Activated CD4-positive, alpha-beta memory T cell treated with anti-CD3 and anti-CD28 coated beads for 36 hours (primary cell): ENCODE results near the gene SMG6. TPM values are rescaled to one million over a fixed set of nuclear protein-coding genes. Genes with fewer than 3 reads are reported as not detected.

Experiments
- CTCF ChIA-PET: fragments of 350-600 bp; sonication (Branson Sonifier 250); formaldehyde crosslinking; loops from one replicate; lab custom pipeline; 2021; ENCODE audit warnings: antibody characterized with exemption, inconsistent platforms; lab: Charles Lee
- POLR2A ChIA-PET: fragments of 350-600 bp; sonication (Branson Sonifier 250); formaldehyde crosslinking; loops from one replicate; lab custom pipeline; 2021; ENCODE audit warnings: antibody characterized with exemption; lab: Charles Lee
- DNase-seq: peaks from one replicate; pipeline ENCODE4 v3.0.0-alpha.2; 2020
- H3K27ac Mint-ChIP-seq: one replicate; pipeline ENCODE4 v1.8.0; 2021; ENCODE audit warnings: mixed read lengths
- H3K27me3 Mint-ChIP-seq: one replicate; pipeline ENCODE4 v1.8.0; 2021; ENCODE audit warnings: mixed read lengths
- H3K36me3 Mint-ChIP-seq: one replicate; pipeline ENCODE4 v1.8.0; 2021; ENCODE audit warnings: mixed read lengths
- H3K4me1 Mint-ChIP-seq: one replicate; pipeline ENCODE4 v1.8.0; 2021; ENCODE audit warnings: low read depth, mixed read lengths
- H3K4me3 Mint-ChIP-seq: one replicate; pipeline ENCODE4 v1.8.0; 2021; ENCODE audit warnings: mild to moderate bottlenecking, mixed read lengths
- H3K9me3 Mint-ChIP-seq: one replicate; pipeline ENCODE4 v1.8.0; 2021; ENCODE audit warnings: mixed read lengths
- intact Hi-C: fragments of 100-400 bp; cut with micrococcal nuclease; formaldehyde crosslinking; loops from one replicate; pipeline ENCODE4 v1.15.1; 2023
- total RNA-seq, 2 experiments: library from RNA; stranded (reverse); gene quantifications; one replicate each; pipeline ENCODE4 v1.2.3, GENCODE V29; 2021

The SMG6 gene
- total RNA-seq, 2 experiments from 2014 or later: 17.2 to 20.3 TPM

- H3K4me3 Mint-ChIP-seq: peak overlapping the region; percentile 71
- H3K9me3 Mint-ChIP-seq: no peaks in the 10 kb centered on the region
- no peak for DNase-seq
- peaks cover 3% of the 10 kb centered on the region for H3K36me3 Mint-ChIP-seq
- POLR2A ChIA-PET: no interaction called here
- intact Hi-C loops: no loop called here
- no peak overlapping the region for H3K27ac Mint-ChIP-seq
- peaks cover 25% of the 10 kb centered on the region for H3K4me1 Mint-ChIP-seq
- CTCF ChIA-PET: interaction anchor here (1.5 to 2.0 kb wide), 2 partner anchors 10 to 196 kb away, joined by 6 to 7 read pairs; no protein-coding TSS in a partner anchor
- peaks cover 7% of the 10 kb centered on the region for H3K27me3 Mint-ChIP-seq
Measured at GRCh38 chr17:2048805-2049204, 254.8 kb downstream of the SMG6 start.

GRCh38 chr17:2047590-2047989 lies 256.0 kb downstream of the SMG6 start:
- H3K36me3 Mint-ChIP-seq: peaks cover 13% of the 10 kb centered on the region
- no peak overlapping the region for H3K4me3 Mint-ChIP-seq
- POLR2A ChIA-PET: no interaction called here
- CTCF ChIA-PET: interaction anchor here (1.0 to 2.0 kb wide), 3 partner anchors 11 to 197 kb away, joined by 4 to 7 read pairs (median 4); no protein-coding TSS in a partner anchor
- H3K4me1 Mint-ChIP-seq: peaks cover 30% of the 10 kb centered on the region
- intact Hi-C loops: no loop called here
- H3K27me3 Mint-ChIP-seq: peaks cover 7% of the 10 kb centered on the region
- no peaks in the 10 kb centered on the region for H3K9me3 Mint-ChIP-seq
- no peak overlapping the region for H3K27ac Mint-ChIP-seq
- no peak for DNase-seq

GRCh38 chr17:2044263-2044894 lies 259.2 kb downstream of the SMG6 start:
- POLR2A ChIA-PET: no interaction called here
- H3K4me3 Mint-ChIP-seq: no peak overlapping the region
- H3K9me3 Mint-ChIP-seq: no peaks in the 10 kb centered on the region
- H3K27me3 Mint-ChIP-seq: no peaks in the 10 kb centered on the region
- intact Hi-C loops: loop anchor here (5.0 kb wide), 2 partner anchors 152 to 327 kb away; no protein-coding TSS in a partner anchor
- peaks cover 32% of the 10 kb centered on the region for H3K4me1 Mint-ChIP-seq
- H3K27ac Mint-ChIP-seq: no peak overlapping the region
- no peak for DNase-seq
- CTCF ChIA-PET: interaction anchor here (1.1 to 1.6 kb wide), 2 partner anchors 14 to 201 kb away, joined by 5 to 6 read pairs; no protein-coding TSS in a partner anchor
- peaks cover 17% of the 10 kb centered on the region for H3K36me3 Mint-ChIP-seq

DNA sequence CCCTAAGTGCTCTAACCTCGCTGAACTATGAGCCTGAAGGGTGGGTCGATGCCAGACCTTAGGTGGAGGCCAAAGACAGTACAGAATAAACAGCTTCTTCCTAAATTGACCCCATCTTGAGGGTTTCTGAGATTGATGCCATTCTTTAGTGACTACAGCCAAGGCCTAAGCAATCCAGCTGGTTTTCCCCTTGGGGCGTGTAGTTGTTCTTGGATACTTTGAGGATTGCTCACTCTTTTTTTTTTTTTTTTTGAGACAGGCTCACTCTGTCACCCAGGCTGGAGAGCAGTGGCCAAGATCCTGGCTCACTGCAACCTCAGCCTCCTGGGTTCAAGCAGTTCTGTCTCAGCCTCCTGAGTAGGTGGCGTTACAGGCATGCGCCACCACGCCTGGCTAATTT lies 259.8 kb downstream of the SMG6 start:
- DNase-seq: no peak
- POLR2A ChIA-PET: interaction anchor here (0.7 kb wide), 1 partner anchor 13 kb away, joined by 4 read pairs; no protein-coding TSS in a partner anchor
- CTCF ChIA-PET: interaction anchor here (0.6 to 1.6 kb wide), 4 partner anchors 11 to 203 kb away, joined by 3 to 6 read pairs (median 4); partner anchors contain the start of gene HIC1
- intact Hi-C loops: loop anchor here (5.0 kb wide), 2 partner anchors 151 to 326 kb away; no protein-coding TSS in a partner anchor
- Mint-ChIP-seq H3K9me3 (no peaks in the 10 kb centered on the region), H3K36me3 (peaks cover 17% of the 10 kb centered on the region), H3K27ac (peak overlapping the region; percentile 46), H3K27me3 (no peaks in the 10 kb centered on the region), H3K4me1 (peaks cover 26% of the 10 kb centered on the region), H3K4me3 (peak overlapping the region; percentile 96)

DNA sequence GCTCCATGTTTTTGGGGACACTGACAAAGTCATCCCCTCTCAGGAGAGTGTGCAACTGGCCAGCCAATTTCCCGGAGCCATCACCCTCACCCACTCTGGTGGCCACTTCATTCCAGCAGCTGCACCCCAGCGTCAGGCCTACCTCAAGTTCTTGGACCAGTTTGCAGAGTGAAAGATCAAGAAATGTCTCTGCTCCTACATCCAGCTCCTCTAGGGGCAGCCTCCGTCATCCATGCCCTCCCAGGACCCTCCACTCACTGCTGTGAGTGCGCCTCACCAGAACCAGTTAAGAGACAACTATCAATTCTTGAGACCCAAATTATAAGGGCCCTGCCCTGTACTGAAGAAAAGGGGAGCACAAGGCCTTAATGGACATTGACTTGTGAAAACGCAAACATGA lies 260.7 kb downstream of the SMG6 start:
- Mint-ChIP-seq H3K4me3 (peak overlapping the region; percentile 96), H3K9me3 (no peaks in the 10 kb centered on the region), H3K36me3 (peaks cover 17% of the 10 kb centered on the region), H3K27me3 (no peaks in the 10 kb centered on the region), H3K4me1 (peaks cover 23% of the 10 kb centered on the region), H3K27ac (peak overlapping the region; percentile 97)
- ChIA-PET CTCF (interaction anchor here (0.9 to 1.6 kb wide), 2 partner anchors 12 to 202 kb away, joined by 3 to 5 read pairs; partner anchors contain the start of gene HIC1), POLR2A (no interaction called here)
- intact Hi-C loops: loop anchor here (1.0 to 5.0 kb wide), 3 partner anchors 7 to 326 kb away; no protein-coding TSS in a partner anchor
- no peak for DNase-seq

GRCh38 chr17:2042390-2042847 lies 261.2 kb downstream of the SMG6 start:
- H3K4me1 Mint-ChIP-seq: peaks cover 23% of the 10 kb centered on the region
- peaks cover 17% of the 10 kb centered on the region for H3K36me3 Mint-ChIP-seq
- peak overlapping the region; percentile 96 for H3K4me3 Mint-ChIP-seq
- H3K9me3 Mint-ChIP-seq: no peaks in the 10 kb centered on the region
- no peaks in the 10 kb centered on the region for H3K27me3 Mint-ChIP-seq
- CTCF ChIA-PET: interaction anchor here (0.7 kb wide), 1 partner anchor 245 kb away, joined by 3 read pairs; no protein-coding TSS in a partner anchor
- no peak for DNase-seq
- POLR2A ChIA-PET: no interaction called here
- H3K27ac Mint-ChIP-seq: peak overlapping the region; percentile 97
- intact Hi-C loops: loop anchor here (1.0 to 5.0 kb wide), 3 partner anchors 8 to 325 kb away; no protein-coding TSS in a partner anchor

DNA sequence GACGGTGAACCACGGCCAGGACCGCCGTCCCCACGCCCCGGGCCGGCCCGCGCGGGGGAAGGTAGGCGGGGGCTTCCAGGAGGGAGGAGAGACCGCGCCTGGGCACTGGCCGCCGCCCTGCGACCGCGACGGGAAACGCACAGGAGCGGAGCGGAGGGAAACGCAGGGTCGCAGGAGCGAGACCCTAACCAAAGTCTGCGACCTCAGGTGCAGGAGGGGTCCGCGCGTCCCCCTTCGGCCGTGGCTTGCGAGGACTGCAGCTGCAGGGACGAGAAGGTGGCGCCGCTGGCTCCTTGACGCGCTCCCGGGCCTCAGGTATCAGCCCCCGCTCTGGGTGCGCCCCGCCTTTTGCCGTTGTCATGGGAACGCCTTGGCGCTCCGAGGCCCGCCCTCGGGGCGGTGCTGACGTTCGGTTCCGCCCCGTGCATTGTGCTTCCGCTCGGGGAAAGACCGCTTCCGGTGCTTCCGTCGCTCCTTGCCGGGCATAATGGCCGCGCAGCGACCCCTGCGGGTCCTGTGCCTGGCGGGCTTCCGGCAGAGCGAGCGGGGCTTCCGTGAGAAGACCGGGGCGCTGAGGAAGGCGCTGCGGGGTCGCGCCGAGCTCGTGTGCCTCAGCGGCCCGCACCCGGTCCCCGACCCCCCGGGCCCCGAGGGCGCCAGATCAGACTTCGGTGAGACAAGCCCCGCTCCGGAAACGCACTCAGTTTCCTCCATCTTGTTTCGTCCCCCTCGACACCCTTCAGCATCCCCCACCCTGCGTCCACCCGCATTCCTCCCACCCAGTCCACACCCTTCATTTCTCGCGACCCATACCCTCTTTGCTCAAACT lies 261.8 kb downstream of the SMG6 start, which contains the start of gene OVCA2:
Gene OVCA2 (plus strand): TSS at position 462 of the 829 bp plus-strand sequence. CDS start 26 bp downstream, at position 488.
- intact Hi-C loops: loop anchor here (1.0 to 5.0 kb wide), 4 partner anchors 9 to 324 kb away; partner anchors contain the start of gene DPH1
- peak; percentile 98 for DNase-seq
- Mint-ChIP-seq H3K4me3 (peak within 1 kb of the TSS; percentile 96), H3K4me1 (peaks cover 23% of the 10 kb centered on the region), H3K27me3 (no peaks in the 10 kb centered on the region), H3K36me3 (peaks cover 20% of the 10 kb centered on the region), H3K27ac (peak within 1 kb of the TSS; percentile 97), H3K9me3 (no peaks in the 10 kb centered on the region)
- ChIA-PET CTCF (interaction anchor here (0.7 to 1.2 kb wide), 4 partner anchors 10 to 244 kb away, joined by 3 read pairs; no protein-coding TSS in a partner anchor), POLR2A (no interaction called here)

DNA sequence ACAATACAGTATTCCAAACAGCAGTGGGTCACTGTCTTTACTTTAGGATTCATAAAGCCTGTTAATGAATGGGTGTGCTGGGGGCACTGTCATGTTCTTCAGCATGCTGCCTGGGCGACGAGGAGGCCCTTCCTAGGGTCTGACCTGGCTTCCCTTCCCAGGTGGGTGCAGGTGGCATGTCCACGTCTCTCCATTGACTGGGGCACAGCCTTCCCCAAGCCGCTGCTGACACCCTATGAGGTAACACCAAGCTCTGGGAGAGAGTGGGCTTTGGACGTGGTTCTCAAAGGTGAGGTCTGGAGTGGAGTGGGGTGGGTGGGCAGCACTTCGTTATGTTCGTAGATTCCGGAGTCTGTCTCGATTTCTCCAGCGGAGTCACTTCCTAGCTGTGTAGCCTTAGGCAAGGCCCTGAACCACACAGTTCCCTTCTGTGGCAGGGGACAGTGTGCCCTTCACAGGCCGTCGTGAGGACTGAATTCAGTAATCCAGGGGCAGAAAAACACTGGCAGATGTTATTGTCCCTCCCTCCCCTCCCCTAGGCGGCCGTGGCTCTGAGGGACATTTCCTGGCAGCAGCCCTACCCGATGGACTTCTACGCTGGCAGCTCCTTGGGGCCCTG lies 262.5 kb downstream of the SMG6 start:
- ChIA-PET POLR2A (no interaction called here), CTCF (interaction anchor here (0.8 to 1.3 kb wide), 6 partner anchors 9 to 320 kb away, joined by 3 to 5 read pairs (median 3); no protein-coding TSS in a partner anchor)
- Mint-ChIP-seq H3K27me3 (no peaks in the 10 kb centered on the region), H3K4me3 (peak overlapping the region; percentile 49), H3K4me1 (peaks cover 23% of the 10 kb centered on the region), H3K27ac (no peak overlapping the region), H3K36me3 (peaks cover 22% of the 10 kb centered on the region), H3K9me3 (no peaks in the 10 kb centered on the region)
- intact Hi-C loops: loop anchor here (1.0 to 5.0 kb wide), 3 partner anchors 11 to 324 kb away; partner anchors contain the start of gene DPH1
- DNase-seq: no peak

DNA sequence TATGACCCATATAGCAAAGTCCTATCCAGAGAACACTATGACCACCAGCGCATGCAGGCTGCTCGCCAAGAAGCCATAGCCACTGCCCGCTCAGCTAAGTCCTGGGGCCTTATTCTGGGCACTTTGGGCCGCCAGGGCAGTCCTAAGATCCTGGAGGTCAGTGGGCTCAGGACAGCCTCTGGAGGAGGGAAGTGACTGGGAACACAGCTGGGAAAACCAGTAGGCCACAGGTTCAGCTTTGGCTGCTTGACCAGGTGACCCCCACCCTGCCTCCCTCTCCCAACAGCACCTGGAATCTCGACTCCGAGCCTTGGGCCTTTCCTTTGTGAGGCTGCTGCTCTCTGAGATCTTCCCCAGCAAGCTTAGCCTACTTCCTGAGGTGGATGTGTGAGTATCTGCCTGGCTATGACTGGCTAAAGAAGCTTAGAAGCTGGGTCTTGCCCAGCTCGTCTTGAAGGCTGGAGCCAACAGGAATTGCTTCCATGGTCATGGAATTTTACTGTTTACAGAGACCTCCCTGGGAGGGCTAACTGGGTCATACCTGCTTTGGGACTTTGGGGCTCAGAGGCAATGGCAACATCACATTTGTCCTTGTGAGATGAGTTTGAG lies 263.3 kb downstream of the SMG6 start:
- Mint-ChIP-seq H3K4me3 (peak overlapping the region; percentile 20), H3K36me3 (peaks cover 22% of the 10 kb centered on the region), H3K4me1 (peaks cover 23% of the 10 kb centered on the region), H3K27me3 (no peaks in the 10 kb centered on the region), H3K27ac (no peak overlapping the region), H3K9me3 (no peaks in the 10 kb centered on the region)
- DNase-seq: no peak
- CTCF ChIA-PET: interaction anchor here (0.8 to 1.3 kb wide), 3 partner anchors 131 to 319 kb away, joined by 3 to 5 read pairs (median 3); no protein-coding TSS in a partner anchor
- intact Hi-C loops: loop anchor here (5.0 kb wide), 2 partner anchors 148 to 323 kb away; no protein-coding TSS in a partner anchor
- POLR2A ChIA-PET: interaction anchor here (0.8 kb wide), 1 partner anchor 9 kb away, joined by 3 read pairs; no protein-coding TSS in a partner anchor

DNA sequence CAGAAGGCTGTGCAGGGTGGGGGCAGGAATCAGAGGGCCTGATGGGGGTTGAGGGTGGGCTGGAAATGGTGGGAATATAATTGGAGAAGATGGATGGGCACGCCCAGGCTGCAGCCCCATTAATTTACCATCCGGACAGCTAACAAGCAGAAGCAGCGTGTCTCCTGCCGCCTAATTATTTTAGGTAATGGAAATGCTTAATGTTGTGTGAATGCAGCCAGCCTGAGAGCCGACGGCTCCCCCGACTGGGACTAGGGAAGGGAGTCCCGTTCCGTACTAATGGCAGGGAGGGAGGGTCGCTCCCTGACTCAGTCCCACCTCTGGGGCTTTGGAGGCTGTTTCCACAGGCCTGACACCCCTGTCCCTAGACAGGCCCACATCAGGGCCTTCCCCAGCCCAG lies 266.4 kb downstream of the SMG6 start:
- Mint-ChIP-seq H3K27ac (no peak overlapping the region), H3K36me3 (peaks cover 7% of the 10 kb centered on the region), H3K9me3 (no peaks in the 10 kb centered on the region), H3K27me3 (no peaks in the 10 kb centered on the region), H3K4me1 (peaks cover 1% of the 10 kb centered on the region), H3K4me3 (no peak overlapping the region)
- DNase-seq: no peak
- ChIA-PET CTCF (interaction anchor here (1.3 to 1.5 kb wide), 2 partner anchors 208 to 316 kb away, joined by 3 read pairs; no protein-coding TSS in a partner anchor), POLR2A (no interaction called here)
- intact Hi-C loops: loop anchor here (10.0 kb wide), 2 partner anchors 162 to 392 kb away; partner anchors contain the start of genes RILP and SCARF1
